ENCODE results near the gene TMUB1.
A peak's percentile ranks its signal among the peaks of the same experiment; 100 is the strongest.

TMUB1 gene

GRCh38 chr7:151116603-151117440 is 33.5 kb upstream of the TMUB1 start:
- H3K4me3 Mint-ChIP-seq = no peak overlapping the region
- intact Hi-C loops (cut with micrococcal nuclease) = loop anchor here (10.0 kb wide), 1 partner anchor 62 kb away; the partner anchor contains the start of genes CDK5 and SLC4A2
- H3K36me3 Mint-ChIP-seq (ENCODE audit: low read depth) = peaks cover 88% of the 10 kb centered on the region
- no peaks in the 10 kb centered on the region for H3K9me3 Mint-ChIP-seq
- H3K27me3 Mint-ChIP-seq = peaks cover 25% of the 10 kb centered on the region
- H3K27ac Mint-ChIP-seq = no peak overlapping the region
- H3K4me1 Mint-ChIP-seq (ENCODE audit: low read depth) = peaks cover 29% of the 10 kb centered on the region

GRCh38 chr7:151115836-151116418 is 32.6 kb upstream of the TMUB1 start:
- intact Hi-C loops (cut with micrococcal nuclease) = loop anchor here (10.0 kb wide), 1 partner anchor 61 kb away; the partner anchor contains the start of genes CDK5 and SLC4A2
- H3K36me3 Mint-ChIP-seq (ENCODE audit: low read depth) = peaks cover 86% of the 10 kb centered on the region
- no peak overlapping the region for H3K27ac Mint-ChIP-seq
- H3K4me3 Mint-ChIP-seq = no peak overlapping the region
- H3K27me3 Mint-ChIP-seq = peaks cover 25% of the 10 kb centered on the region
- H3K4me1 Mint-ChIP-seq (ENCODE audit: low read depth) = peaks cover 31% of the 10 kb centered on the region
- H3K9me3 Mint-ChIP-seq = no peaks in the 10 kb centered on the region

DNA sequence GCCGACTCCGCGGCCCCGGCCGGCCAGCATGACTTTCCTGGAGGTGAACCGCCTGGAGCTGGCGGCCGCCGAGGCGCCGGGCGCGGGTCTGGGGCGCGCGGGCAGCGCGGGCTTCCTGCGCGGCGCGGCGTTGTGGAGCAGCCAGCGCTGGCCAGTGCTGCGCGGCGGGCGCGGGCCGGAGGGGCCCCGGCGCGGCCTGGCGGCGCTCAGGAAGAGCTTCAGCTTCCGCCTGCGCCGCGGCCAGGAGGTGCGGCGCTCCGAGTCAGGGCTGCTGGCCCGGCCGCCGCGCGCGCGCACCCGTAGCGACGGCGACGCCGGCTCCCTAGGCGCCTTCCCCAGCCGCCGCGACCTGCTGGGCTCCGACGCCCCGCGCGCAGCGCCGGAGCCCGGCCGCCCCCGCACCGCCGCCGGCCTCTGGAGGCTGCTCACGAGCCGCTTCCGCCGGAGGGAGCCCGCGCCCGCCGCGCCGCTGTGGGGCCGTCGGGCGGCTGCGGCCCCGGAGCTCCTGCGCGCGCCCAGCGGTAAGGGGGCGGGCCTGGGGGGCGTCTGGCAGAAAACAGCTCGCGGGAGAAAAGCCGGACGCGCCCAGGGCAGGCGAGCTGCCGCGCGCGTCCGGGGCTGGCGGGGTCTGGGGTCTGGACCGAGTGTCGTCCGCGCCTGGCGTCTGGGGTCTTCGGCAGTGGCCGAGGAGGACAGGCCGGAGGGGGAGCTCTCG is 32.0 kb upstream of the TMUB1 start:
- Mint-ChIP-seq H3K4me1 (ENCODE audit: low read depth) (peaks cover 37% of the 10 kb centered on the region), H3K27ac (no peak overlapping the region), H3K4me3 (no peak overlapping the region), H3K9me3 (no peaks in the 10 kb centered on the region), H3K36me3 (ENCODE audit: low read depth) (peaks cover 80% of the 10 kb centered on the region), H3K27me3 (peaks cover 25% of the 10 kb centered on the region)
- intact Hi-C loops (cut with micrococcal nuclease) = loop anchor here (10.0 kb wide), 1 partner anchor 60 kb away; the partner anchor contains the start of genes CDK5 and SLC4A2

- H3K36me3 Mint-ChIP-seq (ENCODE audit: low read depth) = peaks cover 71% of the 10 kb centered on the region
- intact Hi-C loops (cut with micrococcal nuclease) = loop anchor here (10.0 kb wide), 1 partner anchor 60 kb away; the partner anchor contains the start of genes CDK5 and SLC4A2
- peaks cover 25% of the 10 kb centered on the region for H3K27me3 Mint-ChIP-seq
- H3K4me1 Mint-ChIP-seq (ENCODE audit: low read depth) = peaks cover 45% of the 10 kb centered on the region
- no peaks in the 10 kb centered on the region for H3K9me3 Mint-ChIP-seq
- no peak overlapping the region for H3K4me3 Mint-ChIP-seq
- H3K27ac Mint-ChIP-seq = no peak overlapping the region
Observed at GRCh38 chr7:151114151-151115090, 31.1 kb upstream of the TMUB1 start.

GRCh38 chr7:151113344-151114150 is 30.3 kb upstream of the TMUB1 start:
- intact Hi-C loops (cut with micrococcal nuclease) = loop anchor here (10.0 kb wide), 1 partner anchor 59 kb away; the partner anchor contains the start of genes CDK5 and SLC4A2
- Mint-ChIP-seq H3K4me3 (no peak overlapping the region), H3K4me1 (ENCODE audit: low read depth) (peaks cover 46% of the 10 kb centered on the region), H3K27me3 (peaks cover 25% of the 10 kb centered on the region), H3K9me3 (no peaks in the 10 kb centered on the region), H3K27ac (no peak overlapping the region), H3K36me3 (ENCODE audit: low read depth) (peaks cover 64% of the 10 kb centered on the region)

- H3K36me3 Mint-ChIP-seq (ENCODE audit: low read depth) = peaks cover 53% of the 10 kb centered on the region
- H3K4me3 Mint-ChIP-seq = no peak overlapping the region
- intact Hi-C loops (cut with micrococcal nuclease) = loop anchor here (2.0 to 10.0 kb wide), 2 partner anchors 30 to 56 kb away; partner anchors contain the start of genes CDK5, FASTK and SLC4A2
- no peaks in the 10 kb centered on the region for H3K9me3 Mint-ChIP-seq
- H3K27me3 Mint-ChIP-seq = peaks cover 25% of the 10 kb centered on the region
- H3K27ac Mint-ChIP-seq = no peak overlapping the region
- H3K4me1 Mint-ChIP-seq (ENCODE audit: low read depth) = peaks cover 46% of the 10 kb centered on the region
Observed at GRCh38 chr7:151110941-151111645, 27.8 kb upstream of the TMUB1 start.

GRCh38 chr7:151110236-151110940 is 27.1 kb upstream of the TMUB1 start:
- H3K4me1 Mint-ChIP-seq (ENCODE audit: low read depth) = peaks cover 46% of the 10 kb centered on the region
- H3K9me3 Mint-ChIP-seq = no peaks in the 10 kb centered on the region
- no peak overlapping the region for H3K27ac Mint-ChIP-seq
- H3K27me3 Mint-ChIP-seq = peaks cover 25% of the 10 kb centered on the region
- intact Hi-C loops (cut with micrococcal nuclease) = loop anchor here (2.0 to 10.0 kb wide), 2 partner anchors 30 to 56 kb away; partner anchors contain the start of genes CDK5, FASTK and SLC4A2
- peaks cover 55% of the 10 kb centered on the region for H3K36me3 Mint-ChIP-seq (ENCODE audit: low read depth)
- H3K4me3 Mint-ChIP-seq = no peak overlapping the region

GRCh38 chr7:151109094-151110048 is 26.1 kb upstream of the TMUB1 start:
- Mint-ChIP-seq H3K36me3 (ENCODE audit: low read depth) (peaks cover 62% of the 10 kb centered on the region), H3K27me3 (peaks cover 25% of the 10 kb centered on the region), H3K4me1 (ENCODE audit: low read depth) (peaks cover 52% of the 10 kb centered on the region), H3K4me3 (no peak overlapping the region), H3K27ac (no peak overlapping the region), H3K9me3 (no peaks in the 10 kb centered on the region)
- intact Hi-C loops (cut with micrococcal nuclease) = loop anchor here (2.0 to 10.0 kb wide), 2 partner anchors 29 to 55 kb away; partner anchors contain the start of genes CDK5, FASTK and SLC4A2

DNA sequence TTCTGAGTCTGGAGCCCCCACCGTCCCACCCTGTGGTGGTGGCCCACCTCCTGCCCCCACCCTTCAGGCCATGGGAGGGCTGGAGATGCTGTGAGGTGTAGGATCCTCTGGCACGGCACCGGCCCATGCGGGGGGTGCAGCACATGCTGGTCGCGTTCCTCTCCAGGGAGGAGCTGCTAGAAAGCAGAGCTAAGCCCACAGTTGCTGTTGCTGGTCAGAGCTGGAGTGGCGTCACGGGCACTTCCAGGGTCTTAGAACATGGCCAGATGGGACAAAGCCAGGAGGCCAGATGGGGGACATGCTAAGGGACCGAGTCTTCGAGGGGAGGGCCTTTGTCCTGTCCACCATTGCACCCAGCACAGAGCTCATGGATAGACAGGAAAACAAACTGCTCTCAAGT is 24.6 kb upstream of the TMUB1 start:
- Mint-ChIP-seq H3K27me3 (peaks cover 10% of the 10 kb centered on the region), H3K9me3 (no peaks in the 10 kb centered on the region), H3K4me3 (no peak overlapping the region), H3K4me1 (ENCODE audit: low read depth) (peaks cover 52% of the 10 kb centered on the region), H3K27ac (no peak overlapping the region), H3K36me3 (ENCODE audit: low read depth) (peaks cover 63% of the 10 kb centered on the region)
- intact Hi-C loops (cut with micrococcal nuclease) = no loop called here

DNA sequence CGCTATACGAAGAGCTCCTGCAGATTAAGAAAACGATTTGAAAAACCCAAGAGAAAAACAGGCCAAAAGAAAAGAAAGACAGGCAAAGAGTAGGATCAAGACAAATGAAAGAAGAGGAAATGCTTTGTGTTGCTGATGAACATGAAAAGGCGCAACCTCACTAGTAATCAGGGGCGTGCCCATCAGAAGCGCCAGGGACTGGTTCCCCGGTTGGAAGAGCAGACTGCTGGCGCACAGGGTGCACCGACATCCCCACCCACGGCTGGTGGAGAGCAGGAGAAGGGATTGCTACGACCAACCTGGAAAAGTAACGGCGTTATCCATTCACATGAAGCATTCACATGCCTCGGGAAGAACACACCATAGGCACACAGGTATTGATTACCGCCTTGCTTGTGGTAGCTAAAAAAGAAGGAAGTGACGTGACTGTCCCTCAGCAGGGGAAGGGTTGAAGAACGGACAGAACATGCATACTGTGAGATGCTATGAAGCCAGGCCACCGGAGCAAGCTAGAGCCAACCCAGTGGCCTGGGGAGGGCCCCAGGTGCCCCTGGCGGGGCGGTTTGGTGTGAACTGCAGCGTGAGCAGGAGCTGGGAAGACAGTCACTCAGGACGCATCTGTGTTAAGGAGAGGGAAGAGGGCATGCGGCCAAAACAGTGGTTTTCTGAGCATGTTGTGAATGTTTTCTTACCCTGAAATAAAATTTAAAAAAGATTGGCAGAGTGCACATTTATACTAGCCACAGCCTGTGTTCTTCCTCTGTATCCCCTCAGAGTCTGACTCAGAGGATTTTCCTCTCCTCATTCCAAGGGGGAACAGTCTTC is 21.3 kb upstream of the TMUB1 start:
- H3K4me1 Mint-ChIP-seq (ENCODE audit: low read depth) = peaks cover 46% of the 10 kb centered on the region
- H3K36me3 Mint-ChIP-seq (ENCODE audit: low read depth) = peaks cover 64% of the 10 kb centered on the region
- intact Hi-C loops (cut with micrococcal nuclease) = no loop called here
- no peak overlapping the region for H3K4me3 Mint-ChIP-seq
- H3K27me3 Mint-ChIP-seq = no peaks in the 10 kb centered on the region
- H3K9me3 Mint-ChIP-seq = no peaks in the 10 kb centered on the region
- peak overlapping the region; percentile 2 for H3K27ac Mint-ChIP-seq
